Psoas muscle (tissue), 8 donors: ENCODE data around the gene CCL11. TPM values are rescaled to one million over a fixed set of nuclear protein-coding genes. Genes with fewer than 3 reads are reported as not detected.

Source experiments
- ATAC-seq, 4 donors: fragments of 200-7000 bp; cut with Tn5 transposase; one replicate each; pipeline ENCODE4 v1.9.1; 2020; ENCODE audit warnings: moderate library complexity in 3 of 4, mild to moderate bottlenecking in 2 of 4
- DNase-seq, 2 donors: peaks; one replicate each; pipeline ENCODE4 v3.0.0-alpha.2; 2020
- H3K27ac ChIP-seq: fragments of 200-600 bp; one replicate; pipeline ENCODE4 v1.8.0; 2022
- H3K27me3 ChIP-seq, 3 donors: fragments of 200-600 bp in 1 of 3; one replicate each; pipeline versions ENCODE4 v1.6.1 to v1.8.0; 2013 to 2022; ENCODE audit warnings: low read length in 2 of 3, mild to moderate bottlenecking in 2 of 3, moderate library complexity in 1 of 3; ENCODE audit not compliant: insufficient read depth in 3 of 3
- H3K36me3 ChIP-seq, 2 donors: fragments of 200-600 bp in 1 of 2; one replicate each; pipeline versions ENCODE4 v1.6.1 to v1.8.0; 2013 to 2022; ENCODE audit warnings: low read depth in 1 of 2, mild to moderate bottlenecking in 1 of 2, moderate library complexity in 1 of 2; ENCODE audit not compliant: insufficient read depth in 1 of 2
- H3K4me1 ChIP-seq: fragments of 200-600 bp; one replicate; pipeline ENCODE4 v1.8.0; 2022
- H3K4me3 ChIP-seq: fragments of 200-600 bp; one replicate; pipeline ENCODE4 v1.8.0; 2022; ENCODE audit warnings: mild to moderate bottlenecking
- H3K9me3 ChIP-seq: fragments of 200-600 bp; one replicate; pipeline ENCODE4 v1.8.0; 2022
- WGBS, 3 donors: extraction: QIAGEN DNeasy Blood & Tissue Kit; methylation state at CpG; one replicate each; pipeline versions ENCODE4 v1.1.6 to v1.1.7; 2013; 5-methylcytosine and 5-hydroxymethylcytosine counted together
- intact Hi-C, 2 donors: fragments of 100-400 bp; cut with DNase I; formaldehyde crosslinking; loops; one replicate each; pipeline versions ENCODE4 v1.11.0 to v1.14.2; 2022
- polyA plus RNA-seq, 3 donors: library from polyadenylated mRNA; stranded (reverse); fragments of 200-250 nt; gene quantifications; one replicate each; pipeline ENCODE4 v1.2.3, GENCODE V29; 2013
- total RNA-seq, 4 donors: library from RNA; stranded (reverse); fragmentation: NEBNext Ultra II Directional in 2 of 4; extraction: Animal tissue kit (Norgen Biotek cat#: 25700) in 2 of 4; gene quantifications; one replicate each; pipeline versions ENCODE4 v1.2.1 to v1.2.4, GENCODE V29; 2021 to 2023
- TF ChIP-seq, protein P1 (sequence below): fragments of 200-600 bp; IDR thresholded peaks from one replicate; pipeline ENCODE4 v1.8.0; 2022; ENCODE audit warnings: antibody characterized with exemption
- donor health status: healthy with polysubstance abuse.
- donor health status: DM: no; HTN: no; CAD: no; lungs with moderate emphysema.
- donor health status: Bipolar disorder and iron deficiency.
- donor health status: healthy.
- donor health status: DM: yes; HTN: yes; CAD: no.
- donor health status: DM: no; HTN: no; CAD: no.
- donor health status: DM: no; HTN: no; CAD: no.
- donor health status: DM: yes; HTN: yes; CAD: no.

Gene CCL11
- total and polyA plus RNA-seq, 7 donors = 0.42 to 1.6 TPM; not detected in 5

DNA sequence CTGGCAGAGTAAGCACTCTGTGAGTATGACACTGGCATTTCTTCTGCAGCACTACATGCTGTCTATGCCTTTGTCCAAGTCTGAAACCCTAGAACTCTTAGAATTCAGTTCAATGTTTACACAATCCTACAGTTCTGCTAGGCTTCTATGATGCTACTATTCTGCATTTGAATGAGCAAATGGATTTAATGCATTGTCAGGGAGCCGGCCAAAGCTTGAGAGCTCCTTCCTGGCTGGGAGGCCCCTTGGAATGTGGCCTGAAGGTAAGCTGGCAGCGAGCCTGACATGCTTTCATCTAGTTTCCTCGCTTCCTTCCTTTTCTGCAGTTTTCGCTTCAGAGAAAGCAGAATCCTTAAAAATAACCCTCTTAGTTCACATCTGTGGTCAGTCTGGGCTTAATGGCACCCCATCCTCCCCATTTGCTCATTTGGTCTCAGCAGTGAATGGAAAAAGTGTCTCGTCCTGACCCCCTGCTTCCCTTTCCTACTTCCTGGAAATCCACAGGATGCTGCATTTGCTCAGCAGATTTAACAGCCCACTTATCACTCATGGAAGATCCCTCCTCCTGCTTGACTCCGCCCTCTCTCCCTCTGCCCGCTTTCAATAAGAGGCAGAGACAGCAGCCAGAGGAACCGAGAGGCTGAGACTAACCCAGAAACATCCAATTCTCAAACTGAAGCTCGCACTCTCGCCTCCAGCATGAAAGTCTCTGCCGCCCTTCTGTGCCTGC lies 30.7 kb upstream of the CCL11 start, which contains the start of gene CCL2:
CCL2 (plus strand) TSS at position 635 of the 730 bp plus-strand sequence; CDS start at position 700, 65 bp downstream.
- peaks cover 34% of the 10 kb centered on the region for H3K4me1 ChIP-seq
- TF ChIP-seq, protein P1, sequence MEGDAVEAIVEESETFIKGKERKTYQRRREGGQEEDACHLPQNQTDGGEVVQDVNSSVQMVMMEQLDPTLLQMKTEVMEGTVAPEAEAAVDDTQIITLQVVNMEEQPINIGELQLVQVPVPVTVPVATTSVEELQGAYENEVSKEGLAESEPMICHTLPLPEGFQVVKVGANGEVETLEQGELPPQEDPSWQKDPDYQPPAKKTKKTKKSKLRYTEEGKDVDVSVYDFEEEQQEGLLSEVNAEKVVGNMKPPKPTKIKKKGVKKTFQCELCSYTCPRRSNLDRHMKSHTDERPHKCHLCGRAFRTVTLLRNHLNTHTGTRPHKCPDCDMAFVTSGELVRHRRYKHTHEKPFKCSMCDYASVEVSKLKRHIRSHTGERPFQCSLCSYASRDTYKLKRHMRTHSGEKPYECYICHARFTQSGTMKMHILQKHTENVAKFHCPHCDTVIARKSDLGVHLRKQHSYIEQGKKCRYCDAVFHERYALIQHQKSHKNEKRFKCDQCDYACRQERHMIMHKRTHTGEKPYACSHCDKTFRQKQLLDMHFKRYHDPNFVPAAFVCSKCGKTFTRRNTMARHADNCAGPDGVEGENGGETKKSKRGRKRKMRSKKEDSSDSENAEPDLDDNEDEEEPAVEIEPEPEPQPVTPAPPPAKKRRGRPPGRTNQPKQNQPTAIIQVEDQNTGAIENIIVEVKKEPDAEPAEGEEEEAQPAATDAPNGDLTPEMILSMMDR = no peak
- H3K9me3 ChIP-seq = no peaks in the 10 kb centered on the region
- peaks cover 0 to 12% (median 0%) of the 10 kb centered on the region in 3 donors for H3K27me3 ChIP-seq
- DNase-seq (peak; percentile 62 to 68), ATAC-seq (peak; percentile 46 to 56 (median 52))
- WGBS, 3 donors = 5 to 16% (median 8%) methylated on average over 11 of the region's 11 CpGs
- intact Hi-C loops = loop anchor here (5.0 kb wide), 2 partner anchors 38 to 57 kb away; no protein-coding TSS in a partner anchor
- peak within 1 kb of the TSS; percentile 63 for H3K4me3 ChIP-seq
- no peaks in the 10 kb centered on the region for H3K36me3 ChIP-seq
- peak within 1 kb of the TSS; percentile 58 for H3K27ac ChIP-seq

DNA sequence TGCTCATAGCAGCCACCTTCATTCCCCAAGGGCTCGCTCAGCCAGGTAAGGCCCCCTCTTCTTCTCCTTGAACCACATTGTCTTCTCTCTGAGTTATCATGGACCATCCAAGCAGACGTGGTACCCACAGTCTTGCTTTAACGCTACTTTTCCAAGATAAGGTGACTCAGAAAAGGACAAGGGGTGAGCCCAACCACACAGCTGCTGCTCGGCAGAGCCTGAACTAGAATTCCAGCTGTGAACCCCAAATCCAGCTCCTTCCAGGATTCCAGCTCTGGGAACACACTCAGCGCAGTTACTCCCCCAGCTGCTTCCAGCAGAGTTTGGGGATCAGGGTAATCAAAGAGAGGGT lies 30.2 kb upstream of the CCL11 start:
- 12 to 18% (median 16%) methylated on average over 5 of the region's 5 CpGs for WGBS, 3 donors
- Histone ChIP-seq H3K4me3 (peak overlapping the region; percentile 63), H3K9me3 (no peaks in the 10 kb centered on the region), H3K27ac (peak overlapping the region; percentile 58), H3K36me3 (no peaks in the 10 kb centered on the region), H3K27me3 (peaks cover 0 to 12% (median 0%) of the 10 kb centered on the region in 3 donors), H3K4me1 (peaks cover 31% of the 10 kb centered on the region)
- intact Hi-C loops = no loop called here
- TF ChIP-seq, protein P1 = no peak
- no peak for ATAC-seq
- no peak for DNase-seq

GRCh38 chr17:34255841-34256240 lies 29.7 kb upstream of the CCL11 start:
- intact Hi-C loops = no loop called here
- TF ChIP-seq, protein P1 = no peak
- H3K36me3 ChIP-seq = no peaks in the 10 kb centered on the region
- DNase-seq (no peak), ATAC-seq (no peak)
- H3K27ac ChIP-seq = peak overlapping the region; percentile 58
- 44 to 79% (median 64%) methylated on average over 1 of the region's 1 CpG for WGBS, 3 donors
- no peaks in the 10 kb centered on the region for H3K9me3 ChIP-seq
- peaks cover 31% of the 10 kb centered on the region for H3K4me1 ChIP-seq
- peaks cover 0 to 12% (median 0%) of the 10 kb centered on the region in 3 donors for H3K27me3 ChIP-seq
- peak overlapping the region; percentile 63 for H3K4me3 ChIP-seq

- Histone ChIP-seq H3K27ac (no peak overlapping the region), H3K9me3 (no peaks in the 10 kb centered on the region), H3K4me1 (peaks cover 20% of the 10 kb centered on the region), H3K36me3 (no peaks in the 10 kb centered on the region), H3K4me3 (no peak overlapping the region), H3K27me3 (peaks cover 0 to 12% (median 0%) of the 10 kb centered on the region in 3 donors)
- DNase-seq (no peak), ATAC-seq (no peak)
- TF ChIP-seq, protein P1 = no peak
- 72 to 82% (median 78%) methylated on average over 5 of the region's 5 CpGs for WGBS, 3 donors
- intact Hi-C loops = no loop called here
Observed at GRCh38 chr17:34257299-34257985, 28.1 kb upstream of the CCL11 start.
